BE2C (cell line): ENCODE data around the gene DGKI.

Experiments used
- DNase-seq: peaks from one replicate; pipeline ENCODE4 v3.0.0-alpha.2; 2020
- H3K27me3 ChIP-seq: fragments of 250-450 bp; sonication (Bioruptor Pico); 2 replicates; pipeline ENCODE4 v1.5.1; 2020; ENCODE audit warnings: mild to moderate bottlenecking
- H3K36me3 ChIP-seq: fragments of 250-450 bp; sonication (Bioruptor Pico); 2 replicates; pipeline ENCODE4 v1.5.1; 2020; ENCODE audit warnings: mild to moderate bottlenecking
- H3K4me1 ChIP-seq: fragments of 250-450 bp; sonication (Bioruptor Pico); 2 replicates; pipeline ENCODE4 v1.5.1; 2020
- H3K4me3 ChIP-seq: 2 replicates; pipeline ENCODE4 v1.5.1; 2011; ENCODE audit warnings: low read depth, low read length
- H3K9me3 ChIP-seq: fragments of 250-450 bp; sonication (Bioruptor Pico); 2 replicates; pipeline ENCODE4 v1.5.1; 2020
- CTCF ChIP-seq: IDR thresholded peaks from 2 replicates; pipeline ENCODE4 v1.5.1; 2012; ENCODE audit warnings: mild to moderate bottlenecking, low read depth, low read length

DGKI gene

DNA sequence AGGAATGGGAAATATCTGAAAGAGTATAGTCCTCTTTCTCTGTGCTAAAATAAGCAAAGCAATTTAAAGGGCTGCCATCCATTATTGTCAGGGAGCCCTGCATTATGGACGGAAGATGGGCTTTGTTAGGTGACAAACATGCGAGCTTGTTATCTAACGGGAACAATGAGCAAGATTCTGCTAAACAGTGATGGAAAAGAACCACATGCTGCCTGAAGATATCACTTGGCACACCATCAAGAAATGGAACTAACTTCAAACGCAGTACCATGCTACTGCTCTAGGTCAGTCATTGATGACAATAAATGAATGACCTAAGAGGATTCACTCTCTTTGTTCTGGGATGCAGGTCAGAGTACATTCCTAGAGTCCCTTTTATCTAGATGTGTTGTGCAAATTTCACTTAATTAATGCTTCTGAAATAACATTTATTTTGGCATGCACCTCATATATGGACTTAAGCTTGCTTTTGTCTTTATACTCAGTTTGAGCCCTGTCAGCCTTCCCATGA, 327.5 kb downstream of the DGKI start:
- Histone ChIP-seq H3K27me3 (no peaks in the 10 kb centered on the region), H3K36me3 (no peaks in the 10 kb centered on the region), H3K4me3 (no peak overlapping the region), H3K9me3 (no peaks in the 10 kb centered on the region), H3K4me1 (no peaks in the 10 kb centered on the region; the same call in 1 of the 2 replicates)
- TF ChIP-seq CTCF, result no peak
- no peak for DNase-seq

GRCh38 chr7:137513091-137513490, 333.7 kb downstream of the DGKI start:
- no peaks in the 10 kb centered on the region; the same call in 1 of the 2 replicates for H3K9me3 ChIP-seq
- H3K36me3 ChIP-seq, result no peaks in the 10 kb centered on the region
- no peak overlapping the region for H3K4me3 ChIP-seq
- TF ChIP-seq CTCF, result no peak
- no peaks in the 10 kb centered on the region; the same call in 1 of the 2 replicates for H3K4me1 ChIP-seq
- no peaks in the 10 kb centered on the region for H3K27me3 ChIP-seq
- no peak for DNase-seq

- Histone ChIP-seq H3K36me3 (no peaks in the 10 kb centered on the region), H3K4me1 (no peaks in the 10 kb centered on the region), H3K9me3 (no peaks in the 10 kb centered on the region; the same call in 1 of the 2 replicates), H3K4me3 (no peak overlapping the region), H3K27me3 (no peaks in the 10 kb centered on the region)
- no peak for TF ChIP-seq CTCF
- DNase-seq, result no peak
Observed at GRCh38 chr7:137507096-137507495, 339.7 kb downstream of the DGKI start.

- DNase-seq, result no peak
- H3K9me3 ChIP-seq, result no peaks in the 10 kb centered on the region; the same call in 1 of the 2 replicates
- H3K4me3 ChIP-seq, result no peak overlapping the region
- H3K27me3 ChIP-seq, result no peaks in the 10 kb centered on the region
- H3K4me1 ChIP-seq, result no peaks in the 10 kb centered on the region
- H3K36me3 ChIP-seq, result no peaks in the 10 kb centered on the region
- TF ChIP-seq CTCF, result no peak
Observed at GRCh38 chr7:137506031-137506430, 340.7 kb downstream of the DGKI start.

DNA sequence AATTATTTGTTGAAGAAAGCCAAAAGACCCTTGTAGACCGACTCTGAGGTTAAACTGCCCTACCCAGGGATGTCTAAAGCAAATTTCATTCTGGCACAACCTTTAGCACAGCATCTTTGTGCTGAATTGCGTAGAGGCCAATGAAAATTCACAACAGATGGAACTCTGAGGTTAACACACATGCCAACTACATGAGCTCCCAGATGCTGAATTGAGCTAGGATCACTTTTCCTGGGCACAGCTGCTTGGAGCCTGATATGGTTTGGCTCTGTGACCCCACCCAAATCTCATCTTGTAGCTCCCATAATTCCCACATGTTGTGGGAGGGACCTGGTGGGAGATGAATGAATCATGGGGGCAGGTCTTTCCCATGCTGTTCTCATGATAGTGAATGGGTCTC, 345.2 kb downstream of the DGKI start:
- no peak for DNase-seq
- no peak for TF ChIP-seq CTCF
- no peaks in the 10 kb centered on the region for H3K4me1 ChIP-seq
- no peaks in the 10 kb centered on the region for H3K36me3 ChIP-seq
- no peak overlapping the region for H3K4me3 ChIP-seq
- H3K9me3 ChIP-seq, result no peaks in the 10 kb centered on the region
- H3K27me3 ChIP-seq, result no peaks in the 10 kb centered on the region

GRCh38 chr7:137492889-137493288, 353.9 kb downstream of the DGKI start:
- no peaks in the 10 kb centered on the region for H3K4me1 ChIP-seq
- no peaks in the 10 kb centered on the region for H3K9me3 ChIP-seq
- no peak overlapping the region for H3K4me3 ChIP-seq
- H3K27me3 ChIP-seq, result no peaks in the 10 kb centered on the region
- DNase-seq, result no peak
- no peak for TF ChIP-seq CTCF
- H3K36me3 ChIP-seq, result no peaks in the 10 kb centered on the region
